Heart left ventricle (tissue), 13 donors: ENCODE measurements around the gene C5orf52.

ENCODE experiments used
- CTCF ChIP-seq, 12 donors: fragments of 200-600 bp; sonication (generic) in 4 of 12; IDR thresholded peaks; one replicate each; pipeline versions ENCODE4 v1.5.0 to v1.8.0; 2018 to 2022; ENCODE audit warnings: antibody characterized with exemption in 12 of 12, mild to moderate bottlenecking in 5 of 12
- POLR2A ChIP-seq, 2 donors: fragments of 450-650 bp; IDR thresholded peaks; one replicate each; pipeline ENCODE4 v1.6.1; 2017; ENCODE audit warnings: antibody characterized with exemption in 2 of 2, mild to moderate bottlenecking in 2 of 2, moderate library complexity in 2 of 2
- donor health status: ischemic (EF 13 %, LVEDD 7.1; RV severe dilation, severe dysfunction).
- donor health status: DM: no; HTN: yes; CAD: no.
- donor health status: DM: no; HTN: no; CAD: no.
- donor health status: ischemic (EF 25% LVEDD 6.9; RV normal size, moderate dysfunction).
- donor health status: ischemic (EF 25% LVEDD 5.7; RV mildly dilated, moderate dysfunction).
- donor health status: ischemic (EF 35%, LVEDD 5.7; RV mildly dilated, moderate dysfunction).
- donor health status: nonischemic (EF 11% LVEDD 7.7; RV severe dilation, severe dysfunction).
- donor health status: DM: yes; HTN: yes; CAD: no.
- donor health status: PGD.
- donor health status: ischemic (EF 29% LVEDD 5.4; RV normal size, mild dysfunction).
- donor health status: nonischemic (EF 23%, LVEDD 6.1; RV moderate dilation, normal function).

GRCh38 chr5:157710882-157711281 lies 39.5 kb downstream of the C5orf52 start:
- TF ChIP-seq CTCF (IDR thresholded peaks at IDR 0.05): no peak
- TF ChIP-seq POLR2A (IDR thresholded peaks at IDR 0.05): no peak
